SK-MEL-5 (cell line): Measurements from ENCODE around the gene C2CD4C. TPM values are rescaled to one million over a fixed set of nuclear protein-coding genes. Genes with fewer than 3 reads are reported as not detected.

Experiments
- DNase-seq: peaks from one replicate; pipeline ENCODE4 v3.0.0-alpha.2; 2016; ENCODE audit warnings: low read depth, low spot score
- in situ Hi-C: cut with HindIII; loops from 2 replicates; pipeline ENCODE4 v1.10.0; 2016; ENCODE audit warnings: low sequenced_read_pairs, high pct_unique_total_duplicates, low pct_unique_long_range_greater_than_20kb
- total RNA-seq: library from RNA; depleted of rRNA; stranded (reverse); fragments of >200 nt; shearing (Covaris generic); gene quantifications from 2 replicates; pipeline ENCODE4 v1.2.3, GENCODE V29; 2014

C2CD4C gene
- total RNA-seq, 1 experiment from 2014 or later: 1.1 TPM

- no peak for DNase-seq
- in situ Hi-C loops: no loop called here
Measured at GRCh38 chr19:377801-378581, 31.0 kb downstream of the C2CD4C start.

GRCh38 chr19:376111-376470 is 32.9 kb downstream of the C2CD4C start:
- no peak for DNase-seq
- in situ Hi-C loops: no loop called here

DNA sequence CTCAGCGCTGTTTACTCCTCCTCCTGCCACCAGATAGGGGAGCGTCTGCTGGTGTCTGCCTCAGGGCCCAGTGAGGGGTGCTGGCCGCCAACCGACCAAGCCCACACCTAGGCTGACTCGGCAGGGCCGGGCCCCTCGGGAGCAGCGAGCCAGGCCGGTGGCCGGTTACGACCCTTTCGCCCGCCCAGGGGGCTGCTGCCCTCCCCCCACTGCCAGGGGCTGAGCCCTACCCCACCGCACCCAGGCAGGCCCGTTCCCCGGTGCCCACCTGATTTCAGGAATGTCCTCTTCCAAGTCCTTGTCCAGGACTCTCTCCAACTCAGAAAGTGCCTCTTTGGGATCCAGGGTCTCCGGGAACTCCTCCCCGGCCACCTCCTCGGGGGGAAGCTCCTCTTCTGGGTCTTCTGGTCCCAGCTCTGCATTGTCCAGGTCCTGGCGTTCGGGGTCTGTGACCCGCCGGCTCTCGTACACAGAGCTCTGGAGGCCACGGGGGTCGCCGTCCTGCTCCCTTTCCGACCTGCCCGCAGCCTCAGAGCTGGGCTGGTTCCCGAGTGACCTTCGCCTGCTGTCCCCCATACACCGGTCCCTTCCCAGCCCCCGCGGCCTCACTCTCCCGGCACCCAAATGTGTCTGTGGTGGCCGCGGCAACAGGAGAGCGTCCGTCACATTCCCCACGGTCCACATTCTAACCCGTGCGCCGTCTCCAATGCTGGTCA is 33.4 kb downstream of the C2CD4C start:
- in situ Hi-C loops: no loop called here
- DNase-seq: no peak

DNA sequence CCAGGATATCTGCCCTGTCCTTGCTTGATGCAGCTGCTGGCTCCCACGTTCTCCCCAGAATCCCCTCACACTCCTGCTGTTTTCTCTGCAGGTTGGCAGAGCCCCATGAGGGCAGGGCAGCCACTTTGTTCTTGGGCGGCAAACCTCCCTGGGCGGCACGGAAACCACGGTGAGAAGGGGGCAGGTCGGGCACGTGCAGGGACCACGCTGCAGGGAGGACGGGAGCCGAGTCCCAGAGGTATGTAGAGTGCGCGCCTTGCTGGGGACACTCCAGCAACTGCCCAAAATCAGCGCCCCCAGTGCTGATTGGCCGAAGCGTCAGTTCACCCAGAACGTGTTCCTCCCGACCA is 34.1 kb downstream of the C2CD4C start:
- in situ Hi-C loops: no loop called here
- DNase-seq: no peak

DNA sequence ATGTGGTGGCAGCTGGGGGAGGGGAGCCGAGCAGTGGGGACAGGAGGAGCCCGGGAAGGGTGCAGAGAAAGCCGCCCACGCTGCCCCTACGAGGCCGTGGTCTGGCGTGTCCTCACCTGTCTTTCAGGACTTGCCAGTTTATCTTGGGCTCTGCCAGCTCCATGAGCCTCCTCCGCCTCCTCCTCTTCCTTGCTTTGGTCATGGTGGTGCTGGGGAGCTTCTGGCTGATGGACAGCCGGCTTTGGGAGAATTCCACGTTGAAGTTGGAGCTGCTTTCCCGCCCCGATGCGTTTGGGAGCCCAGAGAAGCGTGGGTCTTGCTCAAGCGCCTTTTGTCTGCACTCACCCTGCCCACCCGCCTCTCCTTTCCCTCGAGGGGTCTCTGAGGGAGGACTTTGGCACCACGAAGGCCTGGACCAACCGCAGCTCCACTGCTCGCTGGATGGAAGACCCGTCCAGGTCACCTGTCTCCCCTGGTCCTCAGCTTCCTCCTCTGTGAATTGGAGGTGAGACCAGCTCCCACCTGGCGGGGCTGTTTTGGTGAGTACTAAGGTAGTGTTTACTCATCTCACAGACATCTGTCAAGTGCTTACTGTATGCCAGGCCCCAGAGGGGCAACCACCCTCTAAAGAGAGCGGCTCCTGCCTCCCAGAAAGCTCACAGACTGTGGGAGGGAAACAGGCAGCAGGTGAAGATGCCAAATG is 34.6 kb downstream of the C2CD4C start:
- in situ Hi-C loops: no loop called here
- no peak for DNase-seq

- in situ Hi-C loops: no loop called here
- no peak for DNase-seq
Measured at GRCh38 chr19:373391-374182, 35.4 kb downstream of the C2CD4C start.

DNA sequence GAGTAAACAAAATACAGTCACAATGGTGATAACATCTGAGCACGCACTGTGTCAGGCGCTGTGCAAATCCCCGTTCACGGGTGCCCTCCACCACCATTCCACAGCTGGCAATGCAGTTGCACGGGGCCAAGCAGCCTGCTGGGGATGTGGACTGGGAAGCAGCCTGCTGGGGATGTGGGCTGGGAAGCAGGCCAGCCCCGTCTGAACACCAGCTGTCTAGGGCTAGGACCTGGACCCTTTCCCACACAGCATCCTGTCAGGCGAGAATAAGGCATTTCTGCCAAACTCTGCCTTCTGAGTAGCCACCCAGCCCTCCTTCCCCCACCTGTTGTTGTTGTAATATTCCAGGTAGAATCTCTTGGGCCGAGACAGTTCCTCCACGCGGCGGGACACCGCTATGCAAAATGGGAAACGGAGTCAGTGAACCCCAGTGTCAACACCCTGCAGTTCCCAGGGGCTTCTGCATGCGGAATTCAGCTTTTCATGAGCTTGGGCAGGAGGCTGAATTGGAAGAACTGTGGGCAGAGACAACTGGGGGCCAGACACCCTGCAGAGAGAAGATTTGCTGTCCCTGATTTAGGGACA is 36.5 kb downstream of the C2CD4C start:
- in situ Hi-C loops: no loop called here
- no peak for DNase-seq

GRCh38 chr19:371501-372168 is 37.3 kb downstream of the C2CD4C start:
- no peak for DNase-seq
- in situ Hi-C loops: no loop called here

GRCh38 chr19:370641-371330 is 38.2 kb downstream of the C2CD4C start:
- in situ Hi-C loops: no loop called here
- DNase-seq: no peak

GRCh38 chr19:369876-370275 is 39.1 kb downstream of the C2CD4C start:
- in situ Hi-C loops: no loop called here
- no peak for DNase-seq

DNA sequence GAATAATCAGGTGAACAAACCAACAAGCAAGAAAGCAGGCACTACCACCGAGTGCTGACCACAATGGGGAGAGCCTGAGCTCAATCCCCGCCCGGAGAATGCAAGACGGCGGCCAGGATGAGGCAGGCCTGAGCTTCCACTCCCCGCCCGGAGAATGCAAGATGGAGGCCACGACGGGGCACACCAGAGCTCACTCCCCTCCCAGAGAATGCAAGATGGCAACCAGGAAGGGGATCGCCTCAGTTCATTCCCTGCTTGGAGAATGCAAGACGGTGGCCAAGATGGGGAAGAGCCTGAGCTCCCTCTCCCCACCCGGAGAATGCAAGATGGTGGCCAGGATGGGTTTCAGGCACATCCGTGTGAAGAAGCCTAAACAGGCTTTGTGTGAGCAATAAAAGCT is 39.7 kb downstream of the C2CD4C start:
- DNase-seq: no peak
- in situ Hi-C loops: no loop called here

- in situ Hi-C loops: no loop called here
- no peak for DNase-seq
Measured at GRCh38 chr19:368630-369024, 40.3 kb downstream of the C2CD4C start.

DNA sequence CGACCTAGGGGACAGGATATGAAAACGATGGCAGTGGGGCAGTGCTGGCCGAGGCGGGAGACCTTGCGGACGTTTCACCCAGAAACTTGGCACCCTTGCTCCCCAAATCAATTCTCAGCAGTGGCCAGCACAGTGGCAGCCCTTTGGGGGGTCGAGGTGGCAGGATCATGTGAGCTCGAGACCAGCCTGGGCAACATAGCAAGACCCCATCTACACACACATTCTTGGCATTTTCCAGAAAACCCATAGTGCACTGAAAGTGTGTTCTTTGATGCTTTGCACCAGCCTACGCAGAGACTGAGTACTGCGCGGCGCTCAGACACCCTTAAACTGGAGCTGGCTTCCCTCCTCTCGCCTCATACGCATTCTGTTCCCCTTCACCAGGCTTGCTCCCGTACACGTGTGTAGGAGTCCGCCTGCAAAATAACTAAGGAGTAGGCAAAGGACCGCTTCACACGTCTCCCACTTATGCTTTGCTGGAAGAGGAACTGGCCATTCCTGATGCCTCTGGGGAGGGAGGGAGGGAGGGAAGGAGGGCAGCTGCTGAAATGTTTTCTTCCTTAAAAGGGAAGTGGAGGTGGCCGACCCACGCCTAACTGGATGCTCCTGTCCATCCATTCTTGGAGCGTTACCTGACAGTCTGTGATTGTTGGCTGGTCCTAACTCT is 40.9 kb downstream of the C2CD4C start:
- in situ Hi-C loops: no loop called here
- no peak for DNase-seq

DNA sequence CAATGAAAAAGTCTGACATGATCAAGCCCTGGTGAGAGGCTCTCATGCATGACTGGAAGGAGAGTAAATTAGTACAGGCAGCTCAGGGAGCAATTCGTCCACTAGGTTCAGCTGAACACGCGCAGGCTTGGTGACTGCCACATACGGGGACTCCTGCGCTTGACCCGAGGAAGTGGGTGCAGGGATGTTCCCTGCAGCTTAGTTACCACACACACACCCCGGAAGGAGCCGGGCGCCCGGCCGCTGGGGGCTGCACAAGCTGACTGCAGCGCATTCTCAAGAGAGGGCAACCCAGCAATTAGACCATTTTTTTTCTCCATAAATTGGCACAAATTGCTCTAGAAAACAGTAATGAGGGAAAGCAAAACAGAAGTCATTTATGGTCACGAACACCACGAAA is 41.4 kb downstream of the C2CD4C start:
- in situ Hi-C loops: no loop called here
- no peak for DNase-seq

DNA sequence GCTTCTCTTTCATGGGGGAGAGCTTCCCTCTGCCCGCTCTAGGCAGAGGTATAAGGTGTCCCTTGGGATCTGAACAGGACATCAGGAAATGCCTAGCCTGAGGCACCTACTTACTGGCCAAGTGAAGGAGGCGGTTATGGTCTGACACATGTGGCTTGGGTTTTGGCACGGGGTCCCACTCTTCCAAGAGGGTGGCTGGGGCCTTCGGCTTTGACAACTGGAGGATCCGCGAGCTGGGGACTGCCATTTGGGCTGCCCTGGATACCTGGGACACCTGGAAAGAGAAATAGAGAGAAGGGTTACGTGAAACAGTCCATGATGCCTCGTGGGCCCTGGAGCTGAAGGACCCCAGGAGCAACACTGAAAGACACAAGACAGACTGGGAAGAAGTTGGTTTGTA is 42.0 kb downstream of the C2CD4C start:
- in situ Hi-C loops: no loop called here
- DNase-seq: no peak

- no peak for DNase-seq
- in situ Hi-C loops: no loop called here
Measured at GRCh38 chr19:366205-366783, 42.7 kb downstream of the C2CD4C start.
